Measurements from ENCODE around the gene STK16. TPM values are rescaled to one million over a fixed set of nuclear protein-coding genes. Genes with fewer than 3 reads are reported as not detected.

Gene STK16
- total and polyA plus RNA-seq, 2 of the 13 experiments (the other 11 are each of a cell fraction or from before 2014, with no cell fraction given), result 28.0 to 50.9 TPM

- TF ChIP-seq MTF2 (CRISPR knock-in tag; IDR thresholded peaks at IDR 0.05; ENCODE audit: borderline replicate concordance) (no peak), TFDP1 (CRISPR knock-in tag; IDR thresholded peaks at IDR 0.05; ENCODE audit: borderline replicate concordance) (no peak), REXO4 (CRISPR knock-in tag; IDR thresholded peaks at IDR 0.05; ENCODE audit: borderline replicate concordance) (no peak), IRX3 (CRISPR knock-in tag; IDR thresholded peaks at IDR 0.05; ENCODE audit: borderline replicate concordance, low read depth) (no peak), TIGD3 (CRISPR knock-in tag; IDR thresholded peaks at IDR 0.05; ENCODE audit: borderline replicate concordance) (no peak), POLR2A (IDR thresholded peaks at IDR 0.05; ENCODE audit: insufficient read depth in 1 of 2, low read depth in 2 of 2, low read length in 2 of 2) (peak in 1 of 2 experiments; percentile 17; a peak in 1 of 4 replicates), ZNF256 (CRISPR knock-in tag; conservative IDR thresholded peaks at IDR 0.05) (no peak), ZNF776 (CRISPR knock-in tag; IDR thresholded peaks at IDR 0.05) (no peak)
- Histone ChIP-seq H3K79me2 (ENCODE audit: insufficient read depth, low read length) (no peaks in the 10 kb centered on the region), H2AFZ (ENCODE audit: low read length) (no peak overlapping the region), H3K27me3 (ENCODE audit: control insufficient read depth in 1 of 2, insufficient read depth in 2 of 2, low read length in 2 of 2) (no peaks in the 10 kb centered on the region), H4K20me1 (ENCODE audit: insufficient read depth, low read length) (no peaks in the 10 kb centered on the region), H3K4me1 (ENCODE audit: insufficient read depth, low read length) (peaks cover 33% of the 10 kb centered on the region), H3K9ac (ENCODE audit: insufficient read depth, low read depth, low read length) (no peak overlapping the region), H3K36me3 (replicated peaks in 1 of 2; ENCODE audit: control insufficient read depth in 1 of 2, insufficient read depth in 2 of 2, low read length in 2 of 2) (no peaks in the 10 kb centered on the region), H3K27ac (ENCODE audit: extremely low read length, insufficient read depth, low read length) (peak overlapping the region; percentile 4), H3K4me2 (ENCODE audit: low read depth, low read length) (peak overlapping the region; percentile 37; the same call in 1 of the 2 replicates), H3K4me3 (replicated peaks in 1 of 3; ENCODE audit: insufficient read depth in 1 of 3, low read depth in 2 of 3, low read length in 3 of 3) (no peak overlapping the region), H3K9me3 (ENCODE audit: low read length) (no peaks in the 10 kb centered on the region)
- CTCF ChIA-PET (ENCODE audit: low intra/inter-chr PET ratio, low total read pairs), result no interaction called here
- POLR2A ChIA-PET, result interaction anchor here (0.7 to 10.9 kb wide), 6 partner anchors 9 to 46 kb away, joined by 3 to 102 read pairs (median 4); partner anchors contain the start of genes GLB1L, STK16 and ZFAND2B
- BruUV-seq (replicated peaks), result no TSS peak
- intact Hi-C loops (cut with micrococcal nuclease; ENCODE audit: unreplicated experiment), result no loop called here
- WGBS (ENCODE audit: low lambda C conversion rate), result 57% methylated on average over 5 of the region's 5 CpGs
- in situ Hi-C loops (cut with HindIII; ENCODE audit: extremely low pct_ligation_motif_present, low pct_unique_long_range_greater_than_20kb), result no loop called here
- ATAC-seq (peak; percentile 21; the same call in 2 of the 3 replicates), DNase-seq (ENCODE audit: low spot score) (no peak), FAIRE-seq (no peak)
Observed at GRCh38 chr2:219198974-219199373, 46.3 kb upstream of the STK16 start.
